Activated T-helper 1 cell treated with anti-CD3 and anti-CD28 coated beads, Interleukin-12 subunit alpha, Interleukin-12 subunit beta, Interleukin-2, Interleukin-4 antibody, amounts not matched to agents 30 ng/mL and 10 ng/mL and 1 ng/mL, durations not matched to agents 14 hours and 24 hours and 36 hours (primary cell): ENCODE results near the gene TPI1. TPM values are rescaled to one million over a fixed set of nuclear protein-coding genes. Genes with fewer than 3 reads are reported as not detected.

ENCODE experiments used
- DNase-seq: peaks from one replicate; pipeline ENCODE4 v3.0.0; 2021; ENCODE audit warnings: low spot score
- H3K27ac Mint-ChIP-seq: one replicate; pipeline ENCODE4 v1.8.0; 2021; ENCODE audit warnings: mild to moderate bottlenecking, mixed read lengths
- H3K27me3 Mint-ChIP-seq: one replicate; pipeline ENCODE4 v1.8.0; 2022; ENCODE audit warnings: mild to moderate bottlenecking, moderate library complexity, mixed read lengths; ENCODE audit not compliant: insufficient read depth
- H3K36me3 Mint-ChIP-seq: one replicate; pipeline ENCODE4 v1.8.0; 2021; ENCODE audit warnings: low read depth, mixed read lengths
- H3K4me1 Mint-ChIP-seq: one replicate; pipeline ENCODE4 v1.8.0; 2021; ENCODE audit warnings: low read depth, mixed read lengths
- H3K4me3 Mint-ChIP-seq: one replicate; pipeline ENCODE4 v1.8.0; 2021; ENCODE audit warnings: mild to moderate bottlenecking, moderate library complexity, mixed read lengths
- H3K9me3 Mint-ChIP-seq: one replicate; pipeline ENCODE4 v1.8.0; 2021; ENCODE audit warnings: mixed read lengths
- intact Hi-C: fragments of 100-400 bp; cut with micrococcal nuclease; formaldehyde crosslinking; loops from one replicate; pipeline ENCODE4 v1.15.1; 2024
- total RNA-seq: library from RNA; stranded (reverse); gene quantifications from 2 replicates; pipeline ENCODE4 v1.2.3, GENCODE V29; 2022

The TPI1 gene
- total RNA-seq, 1 donor from 2014 or later: 1,427 TPM

DNA sequence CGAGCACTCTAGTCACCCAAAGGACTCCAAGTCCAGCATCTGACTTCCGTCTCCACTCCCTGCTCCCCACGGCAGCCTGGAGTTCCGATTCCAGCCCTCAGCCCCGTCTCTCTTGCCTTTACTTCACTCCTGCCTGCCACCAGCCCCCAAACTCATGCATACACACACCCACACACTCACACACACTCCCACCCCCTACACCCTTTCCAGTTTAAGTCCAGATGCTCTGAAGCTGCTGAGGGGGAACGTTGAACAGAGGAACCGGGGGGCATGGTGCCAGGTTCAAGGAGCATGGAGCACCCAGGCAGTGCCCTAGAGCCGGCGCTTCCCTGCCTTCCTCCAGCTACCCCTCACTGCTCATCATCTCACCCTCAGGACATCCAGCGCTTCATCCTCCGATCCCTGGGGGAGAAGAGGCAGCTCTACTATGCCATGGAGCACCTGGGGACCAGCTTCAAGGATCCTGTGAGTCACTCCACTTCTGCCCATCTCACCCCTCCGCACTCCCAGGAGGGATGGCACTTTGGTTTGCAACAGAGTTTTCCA, 35.8 kb upstream of the TPI1 start:
- H3K4me3 Mint-ChIP-seq: no peak overlapping the region
- intact Hi-C loops: no loop called here
- peaks cover 30% of the 10 kb centered on the region for H3K27me3 Mint-ChIP-seq
- H3K9me3 Mint-ChIP-seq: no peaks in the 10 kb centered on the region
- no peak overlapping the region for H3K27ac Mint-ChIP-seq
- DNase-seq: no peak
- peaks cover 35% of the 10 kb centered on the region for H3K4me1 Mint-ChIP-seq
- H3K36me3 Mint-ChIP-seq: no peaks in the 10 kb centered on the region

DNA sequence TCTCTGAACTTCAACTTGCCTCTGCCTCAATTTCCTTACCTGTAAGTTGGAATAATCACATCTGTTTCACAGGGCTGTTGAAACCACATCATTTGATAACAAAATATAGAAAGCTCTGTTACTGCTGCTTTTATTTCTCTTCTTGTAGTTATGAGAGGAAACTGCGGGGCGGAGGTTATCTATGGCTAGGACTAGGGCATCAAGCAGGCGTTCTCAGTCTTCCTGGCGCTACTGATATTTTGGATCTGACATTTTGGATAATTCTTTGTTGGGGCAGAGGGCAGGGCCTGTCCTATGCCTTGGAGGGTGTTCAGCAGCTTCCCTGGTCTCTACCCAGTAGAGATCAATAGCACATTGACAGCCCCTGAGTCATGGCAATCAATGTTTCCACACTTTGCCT, 35.2 kb upstream of the TPI1 start:
- peaks cover 34% of the 10 kb centered on the region for H3K4me1 Mint-ChIP-seq
- no peak overlapping the region for H3K4me3 Mint-ChIP-seq
- no peak overlapping the region for H3K27ac Mint-ChIP-seq
- DNase-seq: no peak
- H3K36me3 Mint-ChIP-seq: no peaks in the 10 kb centered on the region
- no peaks in the 10 kb centered on the region for H3K9me3 Mint-ChIP-seq
- intact Hi-C loops: no loop called here
- H3K27me3 Mint-ChIP-seq: peaks cover 30% of the 10 kb centered on the region

DNA sequence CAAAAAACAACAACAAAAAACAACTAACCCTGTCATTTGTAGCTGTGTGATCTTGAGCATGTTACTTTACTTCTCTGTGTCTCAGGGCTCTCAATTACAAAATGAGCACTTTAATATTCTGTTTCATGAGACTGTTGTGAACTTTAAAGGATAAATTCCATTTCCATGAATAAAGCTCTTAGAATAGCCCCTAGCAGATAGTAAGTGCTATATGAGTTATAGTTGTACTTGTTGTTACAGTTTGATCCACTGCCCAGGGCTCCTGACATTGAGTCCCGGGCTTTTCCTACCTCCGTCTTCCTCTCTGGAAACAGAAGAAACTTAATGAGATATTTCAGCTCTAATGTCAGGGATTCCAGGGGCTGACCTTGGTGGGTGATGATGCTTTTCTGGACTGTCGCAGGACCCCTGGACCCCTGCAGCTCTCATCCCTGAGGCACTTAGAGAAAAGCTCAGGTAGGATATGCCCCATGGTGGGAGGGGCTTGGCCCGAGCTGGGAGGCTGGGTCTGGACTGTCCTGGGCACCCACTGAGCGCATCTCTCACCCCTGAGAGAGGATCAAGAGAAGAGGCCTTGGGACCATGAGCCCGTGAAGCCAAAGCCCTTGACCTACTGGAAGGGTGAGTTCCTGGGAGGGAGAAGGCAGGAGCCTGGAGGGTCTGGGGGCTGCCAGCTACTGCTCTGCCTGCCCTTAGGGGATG, 34.0 kb upstream of the TPI1 start:
- peaks cover 24% of the 10 kb centered on the region for H3K27me3 Mint-ChIP-seq
- no peak overlapping the region for H3K4me3 Mint-ChIP-seq
- no peaks in the 10 kb centered on the region for H3K36me3 Mint-ChIP-seq
- no peaks in the 10 kb centered on the region for H3K9me3 Mint-ChIP-seq
- intact Hi-C loops: no loop called here
- DNase-seq: no peak
- peaks cover 23% of the 10 kb centered on the region for H3K4me1 Mint-ChIP-seq
- H3K27ac Mint-ChIP-seq: no peak overlapping the region

DNA sequence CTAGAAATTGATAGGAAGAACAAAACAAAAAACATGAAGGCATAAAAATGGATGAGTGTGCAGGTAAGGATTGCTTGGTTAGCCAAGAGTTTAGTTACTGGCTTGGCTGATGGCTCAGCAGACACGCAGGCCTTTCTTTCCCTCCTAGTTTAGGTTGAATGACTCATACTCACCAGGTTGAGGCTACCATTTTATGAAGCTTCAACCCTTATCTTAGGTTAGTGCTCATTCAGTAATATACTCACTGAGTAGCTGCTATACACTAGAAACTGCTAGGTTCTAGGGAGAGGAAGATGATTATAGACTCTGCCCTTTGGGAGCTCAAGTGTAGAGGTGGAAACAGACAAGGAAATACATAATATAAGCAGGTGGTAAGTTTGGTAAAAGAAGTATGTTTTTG, 33.1 kb upstream of the TPI1 start:
- H3K4me1 Mint-ChIP-seq: peaks cover 18% of the 10 kb centered on the region
- H3K27me3 Mint-ChIP-seq: peaks cover 20% of the 10 kb centered on the region
- no peaks in the 10 kb centered on the region for H3K9me3 Mint-ChIP-seq
- no peak overlapping the region for H3K27ac Mint-ChIP-seq
- intact Hi-C loops: loop anchor here (2.0 kb wide), 1 partner anchor 39 kb away; the partner anchor contains the start of gene SPSB2
- no peaks in the 10 kb centered on the region for H3K36me3 Mint-ChIP-seq
- H3K4me3 Mint-ChIP-seq: no peak overlapping the region
- no peak for DNase-seq

DNA sequence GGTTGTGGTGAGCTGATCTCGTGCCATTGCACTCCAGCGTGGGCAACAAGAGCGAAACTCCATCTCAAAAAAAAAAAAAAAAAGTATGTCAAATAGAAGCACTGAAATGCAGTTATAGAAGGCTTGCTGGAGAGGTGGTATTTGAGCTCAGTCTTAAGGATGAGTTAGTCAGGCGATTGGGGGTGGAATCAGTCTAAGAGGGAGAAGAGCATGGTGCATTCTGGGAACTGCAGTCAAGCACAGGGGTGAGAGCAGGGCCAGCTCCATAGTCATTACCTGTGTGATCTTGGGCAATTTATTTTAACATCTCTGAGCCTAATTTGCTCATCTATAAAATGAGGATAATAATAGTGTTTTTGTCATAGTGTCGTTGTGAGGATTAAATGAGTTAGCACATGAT, 32.5 kb upstream of the TPI1 start:
- intact Hi-C loops: loop anchor here (1.0 to 2.0 kb wide), 2 partner anchors 17 to 38 kb away; partner anchors contain the start of genes SPSB2 and USP5
- H3K27me3 Mint-ChIP-seq: peaks cover 17% of the 10 kb centered on the region
- H3K9me3 Mint-ChIP-seq: no peaks in the 10 kb centered on the region
- H3K4me3 Mint-ChIP-seq: no peak overlapping the region
- DNase-seq: no peak
- no peaks in the 10 kb centered on the region for H3K36me3 Mint-ChIP-seq
- no peak overlapping the region for H3K27ac Mint-ChIP-seq
- peaks cover 14% of the 10 kb centered on the region for H3K4me1 Mint-ChIP-seq

DNA sequence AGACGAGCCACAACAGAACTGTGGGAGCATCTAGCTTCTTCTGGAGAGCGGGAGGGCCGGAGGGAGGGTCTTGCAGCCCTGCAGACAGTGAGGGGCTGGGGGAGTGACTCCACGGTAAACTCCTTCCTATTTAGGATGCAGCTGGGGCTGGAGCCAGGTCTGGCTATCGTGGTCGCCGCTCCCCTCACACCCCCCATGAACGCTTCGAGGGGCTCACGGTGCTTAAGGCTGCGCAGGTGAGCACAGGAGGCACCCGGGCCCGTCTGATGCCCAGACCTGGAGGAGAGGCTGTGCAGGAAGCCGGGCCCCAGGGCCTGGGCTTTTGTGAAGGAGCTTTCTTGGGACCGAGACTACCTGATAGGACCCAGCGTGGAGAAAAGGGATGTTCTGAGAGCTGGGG, 30.5 kb upstream of the TPI1 start:
- H3K36me3 Mint-ChIP-seq: no peaks in the 10 kb centered on the region
- no peaks in the 10 kb centered on the region for H3K9me3 Mint-ChIP-seq
- DNase-seq: no peak
- peaks cover 7% of the 10 kb centered on the region for H3K27me3 Mint-ChIP-seq
- no peak overlapping the region for H3K4me3 Mint-ChIP-seq
- H3K27ac Mint-ChIP-seq: no peak overlapping the region
- peaks cover 14% of the 10 kb centered on the region for H3K4me1 Mint-ChIP-seq
- intact Hi-C loops: no loop called here

DNA sequence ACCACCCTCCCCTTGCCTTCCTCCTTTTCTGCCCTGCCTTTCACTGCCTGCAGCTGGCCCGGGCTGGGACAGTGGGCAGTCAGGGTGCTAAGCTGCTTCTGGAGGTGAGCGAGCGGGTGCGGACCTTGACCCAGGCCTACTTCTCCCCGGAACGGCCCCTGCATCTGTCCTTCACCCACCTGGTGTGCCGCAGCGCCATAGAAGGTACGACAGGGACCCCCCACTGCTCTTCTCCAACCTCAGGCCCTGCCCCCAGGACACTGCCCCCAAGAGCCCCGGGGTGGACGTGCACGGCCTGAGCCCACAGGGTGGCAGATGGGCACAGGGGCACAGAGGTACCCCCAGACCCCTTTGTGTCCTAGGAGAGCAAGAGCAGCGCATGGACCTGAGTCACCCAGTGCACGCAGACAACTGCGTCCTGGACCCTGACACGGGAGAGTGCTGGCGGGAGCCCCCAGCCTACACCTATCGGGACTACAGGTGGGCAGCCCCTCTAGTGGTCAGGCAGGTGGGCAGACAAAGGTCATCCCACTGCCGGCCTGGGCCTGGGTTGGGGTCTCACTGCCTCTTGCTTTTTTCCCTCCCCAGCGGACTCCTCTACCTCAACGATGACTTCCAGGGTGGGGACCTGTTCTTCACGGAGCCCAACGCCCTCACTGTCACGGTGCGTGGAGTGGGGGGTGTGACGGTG, 29.8 kb upstream of the TPI1 start:
- Mint-ChIP-seq H3K27ac (no peak overlapping the region), H3K27me3 (peaks cover 7% of the 10 kb centered on the region), H3K4me1 (peaks cover 14% of the 10 kb centered on the region), H3K36me3 (no peaks in the 10 kb centered on the region), H3K9me3 (no peaks in the 10 kb centered on the region), H3K4me3 (no peak overlapping the region)
- intact Hi-C loops: no loop called here
- no peak for DNase-seq

DNA sequence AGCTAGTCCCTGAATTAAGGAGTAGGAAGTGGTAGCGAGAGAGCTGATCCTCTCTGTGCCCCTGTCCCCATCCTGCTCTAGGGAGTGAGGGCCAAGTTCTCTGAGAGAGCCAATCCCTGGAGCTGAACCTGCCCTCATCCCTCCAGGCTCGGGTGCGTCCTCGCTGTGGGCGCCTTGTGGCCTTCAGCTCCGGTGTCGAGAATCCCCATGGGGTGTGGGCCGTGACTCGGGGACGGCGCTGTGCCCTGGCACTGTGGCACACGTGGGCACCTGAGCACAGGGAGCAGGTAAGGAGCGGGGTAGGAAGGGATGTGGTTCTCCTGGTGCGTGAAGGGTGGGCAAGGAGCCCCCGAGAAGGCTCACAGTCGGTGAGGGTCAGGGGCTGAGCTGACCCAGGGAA, 28.5 kb upstream of the TPI1 start:
- DNase-seq: no peak
- H3K4me3 Mint-ChIP-seq: no peak overlapping the region
- H3K36me3 Mint-ChIP-seq: no peaks in the 10 kb centered on the region
- intact Hi-C loops: no loop called here
- peaks cover 5% of the 10 kb centered on the region for H3K27me3 Mint-ChIP-seq
- peaks cover 14% of the 10 kb centered on the region for H3K4me1 Mint-ChIP-seq
- H3K9me3 Mint-ChIP-seq: no peaks in the 10 kb centered on the region
- no peak overlapping the region for H3K27ac Mint-ChIP-seq

DNA sequence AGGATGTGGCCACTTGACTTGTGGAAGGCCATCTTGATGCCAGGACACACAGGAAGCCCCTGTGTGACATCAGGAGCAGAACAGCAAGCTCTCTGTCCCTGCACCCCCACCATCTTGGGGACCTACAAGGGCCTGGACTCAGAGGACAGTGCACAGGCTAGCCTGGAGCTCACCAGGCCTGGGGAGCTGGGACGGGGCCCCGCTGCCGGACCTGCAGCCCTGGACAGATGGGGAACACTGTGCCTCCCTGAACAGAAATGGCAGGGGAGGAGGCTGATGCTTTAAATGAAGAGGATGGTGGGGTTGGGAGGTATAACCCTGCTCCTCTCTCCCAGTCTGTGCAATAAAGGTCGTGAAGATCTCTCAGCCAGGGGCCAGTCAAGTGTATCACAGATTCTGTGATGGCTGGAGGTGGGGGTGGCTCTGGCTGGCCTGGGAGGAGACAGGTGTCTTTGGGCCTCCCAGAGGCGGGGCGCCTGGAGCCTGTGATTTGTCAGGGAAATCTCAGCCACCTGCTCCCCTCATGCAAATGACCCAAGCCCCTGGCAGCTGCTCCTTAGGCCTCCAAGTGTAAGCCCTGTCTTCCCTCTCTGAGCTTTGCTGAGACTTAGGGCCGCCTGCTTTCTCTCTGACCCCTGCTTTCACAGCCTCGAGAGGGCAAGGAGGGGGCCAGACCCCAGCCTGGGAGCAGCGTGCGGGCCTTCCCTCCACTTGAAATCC, 27.7 kb upstream of the TPI1 start:
- peaks cover 9% of the 10 kb centered on the region for H3K4me1 Mint-ChIP-seq
- H3K9me3 Mint-ChIP-seq: no peaks in the 10 kb centered on the region
- intact Hi-C loops: no loop called here
- no peaks in the 10 kb centered on the region for H3K36me3 Mint-ChIP-seq
- no peak overlapping the region for H3K27ac Mint-ChIP-seq
- peaks cover 2% of the 10 kb centered on the region for H3K27me3 Mint-ChIP-seq
- H3K4me3 Mint-ChIP-seq: no peak overlapping the region
- DNase-seq: no peak

DNA sequence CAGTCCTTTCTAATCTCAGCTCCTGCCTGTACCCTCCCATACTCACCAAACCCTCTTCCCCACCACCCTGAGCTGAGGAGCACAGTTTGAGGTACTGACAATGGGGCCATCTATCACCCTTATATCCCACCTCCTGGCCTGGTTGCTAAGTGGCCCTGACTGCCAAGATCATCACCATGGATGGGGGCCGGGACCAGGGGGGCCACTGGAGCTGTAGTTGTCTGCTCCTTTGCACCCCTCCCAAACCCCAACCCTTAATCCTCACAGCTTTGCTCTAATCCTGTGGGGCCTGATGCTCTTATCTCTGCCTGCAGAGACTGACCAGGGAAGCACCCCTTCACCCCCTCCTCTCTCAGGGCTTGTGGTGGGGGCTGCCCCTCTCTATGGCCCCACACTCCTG, 27.0 kb upstream of the TPI1 start:
- Mint-ChIP-seq H3K4me1 (peaks cover 9% of the 10 kb centered on the region), H3K36me3 (peaks cover 5% of the 10 kb centered on the region), H3K9me3 (no peaks in the 10 kb centered on the region), H3K27ac (no peak overlapping the region), H3K4me3 (no peak overlapping the region), H3K27me3 (peaks cover 2% of the 10 kb centered on the region)
- no peak for DNase-seq
- intact Hi-C loops: no loop called here

DNA sequence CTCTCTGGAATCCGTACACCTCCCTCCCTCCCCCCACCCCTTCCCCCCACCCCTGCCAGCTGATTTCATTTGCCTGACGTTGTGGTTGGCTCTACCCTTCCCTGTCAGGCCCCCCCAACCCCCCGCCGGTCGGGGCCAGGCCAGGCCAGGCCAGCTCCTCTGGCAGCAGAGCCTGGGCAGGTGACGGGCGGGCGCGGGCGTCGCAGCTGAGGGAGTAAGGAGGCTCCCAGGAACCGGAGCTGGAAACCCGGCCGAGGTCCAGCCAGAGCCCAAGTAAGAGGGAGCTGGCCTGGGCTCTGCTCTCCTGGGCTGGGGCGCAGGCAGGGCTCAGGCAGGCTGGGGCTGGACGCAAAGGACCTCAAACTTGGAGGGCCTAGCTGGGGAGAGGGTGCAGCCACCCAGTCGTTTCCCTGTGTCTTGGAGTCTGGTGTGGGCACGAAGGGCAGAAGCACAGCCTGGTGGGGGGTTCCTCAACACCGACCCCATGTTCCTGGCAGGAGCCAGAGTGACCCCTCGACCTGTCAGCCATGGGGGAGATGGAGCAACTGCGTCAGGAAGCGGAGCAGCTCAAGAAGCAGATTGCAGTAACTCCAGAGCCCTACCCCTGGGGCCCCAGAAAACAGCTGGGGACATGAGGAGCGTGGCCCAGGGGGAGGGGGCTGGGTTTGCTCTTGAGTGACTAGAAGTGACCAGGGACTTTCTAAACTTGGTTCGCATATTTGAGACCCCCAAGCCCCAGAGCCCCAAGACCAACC, 26.4 kb upstream of the TPI1 start, which contains the start of gene GNB3:
Gene GNB3, plus strand, starts transcription at position 165 of the 755 bp plus-strand sequence. Its CDS starts 363 bp downstream, at position 528.
- H3K36me3 Mint-ChIP-seq: peaks cover 5% of the 10 kb centered on the region
- H3K4me1 Mint-ChIP-seq: peaks cover 4% of the 10 kb centered on the region
- DNase-seq: no peak
- H3K4me3 Mint-ChIP-seq: no peak within 1 kb of the TSS
- H3K27ac Mint-ChIP-seq: no peak within 1 kb of the TSS
- no peaks in the 10 kb centered on the region for H3K9me3 Mint-ChIP-seq
- peaks cover 2% of the 10 kb centered on the region for H3K27me3 Mint-ChIP-seq
- intact Hi-C loops: no loop called here

DNA sequence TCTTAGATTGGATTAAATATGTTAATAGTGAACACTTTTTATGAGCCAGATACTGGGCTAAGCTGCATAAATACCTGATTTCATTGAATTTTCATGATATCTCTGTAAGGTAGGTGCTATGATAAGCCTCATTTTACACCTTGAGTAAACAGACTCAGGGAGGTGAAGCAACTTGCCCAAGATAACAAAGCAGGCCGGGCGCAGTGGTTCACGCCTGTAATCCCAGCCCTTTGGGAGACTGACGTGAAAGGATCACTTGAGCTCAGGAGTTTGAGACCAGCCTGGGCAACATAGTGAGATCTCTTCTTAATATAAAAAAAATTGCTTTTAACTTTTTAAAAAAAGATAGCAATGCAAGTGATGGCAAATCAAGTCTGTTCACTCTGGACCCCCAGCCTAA, 25.3 kb upstream of the TPI1 start:
- intact Hi-C loops: no loop called here
- peaks cover 2% of the 10 kb centered on the region for H3K27me3 Mint-ChIP-seq
- DNase-seq: no peak
- H3K4me3 Mint-ChIP-seq: no peak overlapping the region
- no peak overlapping the region for H3K27ac Mint-ChIP-seq
- H3K4me1 Mint-ChIP-seq: peaks cover 4% of the 10 kb centered on the region
- H3K36me3 Mint-ChIP-seq: peaks cover 9% of the 10 kb centered on the region
- H3K9me3 Mint-ChIP-seq: no peaks in the 10 kb centered on the region
